Activated naive CD4-positive, alpha-beta T cell treated with anti-CD3 and anti-CD28 coated beads, Interleukin-2, amount 50 U/mL, for 72 hours (primary cell): ENCODE results near the gene FILIP1L. TPM values are rescaled to one million over a fixed set of nuclear protein-coding genes. Genes with fewer than 3 reads are reported as not detected.

ENCODE experiments used
- ATAC-seq, 2 donors: fragments of 150-1000 bp; cut with Tn5 transposase; 2 replicates each; pipeline ENCODE4 v1.10.0; 2021; ENCODE audit warnings: mild to moderate bottlenecking in 2 of 2, moderate library complexity in 2 of 2
- DNase-seq, 2 donors: peaks; one replicate each; pipeline ENCODE4 v3.0.0; 2021 to 2022; ENCODE audit warnings: low spot score in 2 of 2
- H3K27ac Mint-ChIP-seq, 2 donors: one replicate each; pipeline ENCODE4 v1.8.0; 2022; ENCODE audit warnings: mild to moderate bottlenecking in 2 of 2, mixed read lengths in 2 of 2
- H3K36me3 Mint-ChIP-seq, 2 donors: one replicate each; pipeline ENCODE4 v1.8.0; 2022; ENCODE audit warnings: mixed read lengths in 2 of 2
- H3K9me3 Mint-ChIP-seq, 2 donors: one replicate each; pipeline ENCODE4 v1.8.0; 2022; ENCODE audit warnings: mixed read lengths in 2 of 2
- total RNA-seq, 2 donors: library from RNA; stranded (reverse); gene quantifications; one replicate each; pipeline ENCODE4 v1.2.3, GENCODE V29; 2022

The FILIP1L gene
- total RNA-seq, 2 donors from 2014 or later: 0.08 to 0.09 TPM

DNA sequence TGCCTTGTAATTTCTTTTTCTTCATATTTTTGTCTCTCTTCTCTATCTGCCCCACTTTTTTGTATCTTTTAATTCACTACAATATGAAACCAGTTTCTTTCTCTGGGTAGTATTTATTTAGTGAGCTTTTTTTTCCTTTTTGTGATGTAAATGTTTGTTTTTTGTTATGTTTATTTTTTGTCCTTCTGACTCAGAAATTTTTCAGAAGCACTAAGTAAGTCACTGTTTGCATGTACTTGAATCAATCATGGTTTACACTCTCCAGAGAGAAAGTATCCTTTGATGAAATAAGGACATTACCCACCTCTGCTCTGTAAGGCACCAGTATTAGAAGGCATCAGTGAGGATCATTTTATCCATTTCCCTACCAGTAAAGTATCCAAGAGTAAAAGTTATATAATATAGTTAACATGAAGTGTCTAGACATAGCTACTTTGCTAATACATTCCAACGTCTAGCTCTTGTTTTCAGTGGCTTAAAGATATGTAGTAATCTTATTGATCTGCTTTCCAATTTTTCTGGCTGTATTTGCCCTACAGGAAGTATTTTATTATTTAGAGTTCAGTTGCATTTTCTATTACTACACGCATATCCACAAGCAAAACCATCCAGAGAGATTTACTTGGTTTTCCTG, 25.4 kb downstream of the FILIP1L start:
- H3K27ac Mint-ChIP-seq: peak overlapping the region; percentile 24 to 81
- peaks cover 0 to 6% of the 10 kb centered on the region in 2 donors for H3K36me3 Mint-ChIP-seq
- DNase-seq (no peak), ATAC-seq (no peak)
- no peaks in the 10 kb centered on the region for H3K9me3 Mint-ChIP-seq

DNA sequence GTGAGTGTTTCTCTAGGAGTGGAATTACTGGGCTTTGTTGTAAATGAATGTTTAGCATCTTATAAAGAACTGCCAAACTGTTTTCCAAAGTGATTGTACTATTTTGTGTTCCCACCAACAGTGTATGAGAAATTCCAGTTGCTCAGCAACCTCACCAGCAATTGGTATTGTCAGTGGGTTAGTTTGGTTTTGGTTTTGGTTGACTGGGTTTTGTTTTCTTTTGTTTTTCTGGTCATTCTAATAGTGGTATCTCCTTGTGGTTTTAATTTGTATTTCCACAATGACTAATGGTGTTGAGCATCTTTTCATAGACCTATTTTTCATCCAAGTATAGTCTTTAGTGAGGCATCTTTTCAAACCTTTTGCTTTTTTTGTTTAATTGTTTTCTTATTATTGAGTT, 27.1 kb downstream of the FILIP1L start:
- H3K9me3 Mint-ChIP-seq: no peaks in the 10 kb centered on the region

DNA sequence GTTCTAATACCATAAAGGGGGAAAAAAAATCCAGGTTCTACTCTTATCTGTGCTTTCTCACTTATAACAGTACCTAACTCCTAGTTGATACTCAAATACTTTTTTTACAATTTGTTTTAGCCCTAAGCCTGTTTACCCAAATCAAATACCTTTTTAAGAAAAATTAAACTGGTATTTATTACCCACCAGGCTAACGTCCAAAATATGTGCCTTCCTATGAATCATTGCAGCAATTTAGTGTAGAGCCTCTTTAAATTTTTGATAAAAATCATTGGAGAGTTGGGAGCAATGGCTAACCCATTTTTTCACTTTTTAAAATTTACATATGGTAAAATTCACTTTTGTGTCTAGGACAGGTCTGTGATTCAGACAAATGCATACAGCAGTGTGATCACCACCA, 27.9 kb downstream of the FILIP1L start:
- Mint-ChIP-seq H3K27ac (no peak overlapping the region), H3K9me3 (no peaks in the 10 kb centered on the region), H3K36me3 (peaks cover 0 to 6% of the 10 kb centered on the region in 2 donors)
- no peak for DNase-seq
- no peak for ATAC-seq

More for the DNA sequence above, 27.1 kb downstream of the FILIP1L start:
- H3K27ac Mint-ChIP-seq: no peak overlapping the region
- peaks cover 0 to 6% of the 10 kb centered on the region in 2 donors for H3K36me3 Mint-ChIP-seq
- ATAC-seq: peak; percentile 39 to 93
- no peak for DNase-seq

DNA sequence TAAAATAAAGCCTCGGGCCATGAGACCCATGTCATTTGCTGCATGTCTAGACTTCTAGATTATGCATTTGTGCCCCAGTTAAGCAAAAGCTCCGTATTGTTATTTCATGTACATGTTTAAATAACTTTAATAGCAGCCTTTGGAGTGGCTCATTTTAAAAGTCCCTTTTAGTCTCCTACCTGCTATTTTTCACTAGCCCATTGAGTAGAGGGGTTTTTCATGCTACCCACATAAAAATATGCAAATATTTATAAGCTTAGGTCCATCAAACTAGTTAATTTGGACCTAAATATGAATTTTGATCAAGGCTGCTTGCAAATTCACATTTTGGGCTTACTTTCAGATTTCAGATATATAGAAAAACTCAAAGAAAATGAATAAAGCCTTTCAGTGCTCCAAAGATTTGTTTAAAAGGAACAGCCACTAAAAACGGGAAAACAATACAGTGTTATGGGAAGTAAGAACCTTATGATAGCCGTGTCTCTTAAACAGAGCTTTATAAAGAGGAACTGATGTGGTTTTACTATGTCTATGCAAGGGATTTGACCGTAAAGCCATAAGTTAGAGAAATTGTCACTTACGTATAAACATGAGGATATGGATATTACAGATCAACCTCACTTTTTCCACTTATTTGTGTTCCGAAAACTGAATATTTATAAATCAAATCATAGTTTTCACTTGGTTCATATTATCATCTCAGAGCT, 30.0 kb downstream of the FILIP1L start:
- DNase-seq: no peak
- H3K9me3 Mint-ChIP-seq: no peaks in the 10 kb centered on the region
- peaks cover 0 to 6% of the 10 kb centered on the region in 2 donors for H3K36me3 Mint-ChIP-seq
- no peak overlapping the region for H3K27ac Mint-ChIP-seq
- ATAC-seq: no peak

DNA sequence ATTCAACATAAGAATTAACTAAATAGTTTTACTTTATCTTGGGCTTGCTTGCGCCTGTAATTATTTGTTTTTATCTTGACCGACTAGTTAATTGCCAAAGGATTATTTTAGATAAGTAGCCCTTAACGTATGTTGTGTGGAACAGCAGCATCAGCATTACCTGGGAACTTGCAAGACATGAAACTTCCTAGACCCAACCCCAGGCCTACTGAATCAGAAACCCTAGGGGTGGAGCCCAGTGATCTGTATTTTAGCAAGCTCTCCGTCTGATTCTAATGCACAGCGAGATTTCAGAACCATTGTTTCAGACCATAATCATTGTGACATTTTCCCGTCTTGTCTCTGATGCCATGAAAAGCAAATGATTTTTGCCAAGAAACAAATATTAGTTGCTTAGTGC, 31.1 kb downstream of the FILIP1L start:
- Mint-ChIP-seq H3K9me3 (no peaks in the 10 kb centered on the region), H3K36me3 (no peaks in the 10 kb centered on the region), H3K27ac (no peak overlapping the region)
- DNase-seq (no peak), ATAC-seq (no peak)

DNA sequence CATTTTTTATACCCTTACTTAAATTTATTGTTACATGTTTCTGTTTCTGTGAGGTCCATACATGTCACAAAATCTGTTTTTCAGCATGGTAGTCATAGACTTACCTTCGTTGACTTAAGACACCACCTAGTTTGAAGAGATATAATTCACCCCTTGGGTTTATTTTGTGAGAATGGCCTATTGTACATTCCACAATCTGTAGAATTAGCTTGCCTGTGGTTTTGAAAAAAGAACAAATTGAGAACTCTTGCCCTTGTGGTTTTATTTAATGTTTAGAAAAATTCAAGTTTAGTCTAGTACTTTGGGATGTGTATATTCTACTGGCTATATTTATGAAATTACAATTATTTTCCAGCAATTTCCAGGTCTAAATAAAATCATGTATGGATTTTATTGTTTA, 31.6 kb downstream of the FILIP1L start:
- Mint-ChIP-seq H3K36me3 (no peaks in the 10 kb centered on the region), H3K9me3 (no peaks in the 10 kb centered on the region), H3K27ac (no peak overlapping the region)
- no peak for DNase-seq
- no peak for ATAC-seq

DNA sequence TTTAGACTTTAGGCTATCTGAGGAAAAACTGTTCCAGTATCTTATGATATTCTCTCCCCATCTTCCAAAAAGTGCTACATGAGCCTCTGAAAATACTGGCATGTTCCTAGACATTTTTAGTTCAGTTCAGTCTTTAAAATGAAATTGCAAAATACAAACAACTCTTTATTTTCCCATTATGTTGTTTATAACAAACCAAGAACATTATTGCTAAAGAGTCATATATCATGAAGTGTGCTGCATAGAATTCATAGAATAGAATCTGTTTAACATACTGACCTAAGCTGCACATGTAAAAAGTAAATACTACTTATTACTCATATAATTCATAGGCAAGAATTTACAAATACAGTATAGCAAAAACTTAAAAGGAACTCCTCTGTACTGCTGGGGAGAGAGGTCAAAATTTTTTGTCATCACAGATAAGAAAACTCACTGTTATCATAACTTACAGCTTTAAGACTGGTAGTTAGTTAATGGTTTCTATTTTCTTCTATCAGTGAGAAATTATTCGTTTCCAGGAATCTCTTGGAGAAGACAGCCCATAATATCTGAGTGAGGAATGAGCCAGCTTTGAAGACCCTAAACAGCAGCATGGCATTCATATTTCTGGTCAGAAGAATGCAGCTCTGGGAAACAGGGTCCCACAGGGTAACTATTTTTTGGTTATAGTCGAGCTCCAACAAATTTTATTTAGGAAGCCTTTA, 32.2 kb downstream of the FILIP1L start:
- DNase-seq (no peak), ATAC-seq (no peak)
- Mint-ChIP-seq H3K36me3 (peaks cover 0 to 2% of the 10 kb centered on the region in 2 donors), H3K27ac (no peak overlapping the region), H3K9me3 (no peaks in the 10 kb centered on the region)

DNA sequence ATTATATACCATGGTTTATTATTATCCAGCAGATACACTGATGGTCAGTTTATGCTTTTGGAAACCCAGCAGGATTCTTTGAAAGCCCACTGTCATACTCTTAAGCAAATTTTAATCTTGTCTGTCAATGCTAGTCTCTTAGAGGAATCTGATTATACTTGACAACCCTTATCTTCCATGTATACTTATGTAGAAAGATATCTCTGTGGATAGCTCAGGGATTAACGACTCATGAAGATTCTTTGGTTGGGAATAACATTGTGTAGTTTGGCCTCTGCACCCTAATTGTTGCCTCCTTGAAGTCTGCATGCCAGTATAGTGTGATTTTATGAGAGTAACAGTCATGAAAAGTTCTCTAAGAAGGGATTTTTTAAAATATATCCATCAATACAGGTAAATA, 33.0 kb downstream of the FILIP1L start:
- H3K36me3 Mint-ChIP-seq: peaks cover 0 to 10% of the 10 kb centered on the region in 2 donors
- ATAC-seq: no peak
- H3K9me3 Mint-ChIP-seq: no peaks in the 10 kb centered on the region

DNA sequence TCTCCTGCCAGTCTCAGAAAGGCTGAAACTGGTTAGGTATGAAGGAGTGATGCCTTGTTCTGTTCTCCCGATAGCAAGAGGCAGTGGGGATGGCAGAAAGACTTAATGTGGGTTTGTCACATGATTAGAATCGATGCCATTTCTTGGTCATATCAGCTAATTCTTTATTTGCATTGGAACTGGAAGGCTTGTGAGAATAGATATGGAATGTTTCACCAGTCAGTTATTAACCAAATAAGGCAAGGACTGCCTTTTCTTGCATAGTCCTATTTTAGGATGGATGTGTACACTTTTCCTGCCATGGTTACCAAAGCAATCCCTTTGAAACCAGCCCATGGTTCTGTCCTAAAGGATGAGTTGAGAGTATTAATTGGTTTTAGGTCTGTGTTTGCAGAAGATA, 33.7 kb downstream of the FILIP1L start:
- ATAC-seq: no peak
- Mint-ChIP-seq H3K9me3 (no peaks in the 10 kb centered on the region), H3K36me3 (peaks cover 0 to 10% of the 10 kb centered on the region in 2 donors), H3K27ac (no peak overlapping the region)
- no peak for DNase-seq

More for the DNA sequence above, 33.0 kb downstream of the FILIP1L start:
- H3K27ac Mint-ChIP-seq: no peak overlapping the region
- no peak for DNase-seq

DNA sequence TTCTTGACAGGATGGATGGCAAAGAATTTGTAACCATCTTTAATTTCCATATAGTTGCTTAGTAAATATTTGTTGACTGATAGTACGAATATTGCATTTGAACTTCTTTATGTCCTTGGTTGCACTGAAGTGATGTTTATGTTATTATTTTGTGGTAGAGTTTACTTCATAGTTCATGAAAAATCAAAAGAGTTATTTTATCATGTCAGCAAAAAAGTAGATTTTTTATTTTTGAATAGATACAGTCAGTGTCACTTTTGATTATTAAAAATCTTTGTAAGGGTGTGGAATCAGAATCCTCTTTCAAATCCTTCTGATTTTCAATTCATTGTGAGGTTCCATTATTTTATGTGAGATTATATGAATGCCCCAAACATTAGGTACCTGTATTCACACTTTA, 35.0 kb downstream of the FILIP1L start:
- no peak for ATAC-seq

DNA sequence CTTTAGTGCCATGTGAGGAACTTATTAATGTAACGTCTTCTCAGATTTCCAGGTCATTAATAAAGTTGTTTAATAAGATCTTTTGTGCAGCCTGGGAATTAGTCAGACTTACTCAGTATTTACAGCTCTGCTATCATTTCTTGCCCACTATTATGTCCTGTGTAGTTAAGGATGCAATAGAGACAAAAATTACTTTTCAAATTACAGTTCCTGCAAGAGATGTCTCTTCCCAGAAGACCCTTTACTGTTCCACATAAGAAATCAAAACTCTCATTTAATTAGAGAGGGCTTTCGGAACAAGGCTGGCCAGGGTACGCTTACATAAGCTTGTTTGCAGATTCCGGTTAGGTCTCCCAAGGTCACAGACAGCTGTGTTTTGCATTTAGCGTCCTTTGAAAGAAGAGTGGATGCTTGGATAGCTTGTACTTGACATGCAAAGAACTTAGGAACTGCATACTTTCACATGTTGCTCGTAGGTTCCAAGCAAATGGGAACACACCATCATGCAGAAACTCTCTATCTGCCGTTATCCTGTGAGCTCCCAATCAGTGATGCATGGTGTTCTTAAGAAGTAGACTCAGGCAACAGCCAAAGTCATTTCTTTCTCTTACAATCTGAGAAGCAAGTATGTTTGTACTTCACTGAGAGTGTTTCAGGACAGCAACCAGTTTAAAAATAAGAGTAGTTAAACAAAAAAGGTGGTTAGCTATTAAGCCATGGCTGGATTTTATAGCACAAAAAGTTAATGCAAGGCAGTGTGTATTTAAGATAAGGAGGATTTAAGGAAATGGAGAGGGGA, 37.4 kb downstream of the FILIP1L start:
- no peak for DNase-seq
- Mint-ChIP-seq H3K36me3 (peaks cover 0 to 10% of the 10 kb centered on the region in 2 donors), H3K27ac (peak overlapping the region in 1 of 2 donors; percentile 38), H3K9me3 (peaks cover 0 to 3% of the 10 kb centered on the region in 2 donors)
- ATAC-seq: no peak

More for the DNA sequence above, 35.0 kb downstream of the FILIP1L start:
- no peak overlapping the region for H3K27ac Mint-ChIP-seq
- peaks cover 0 to 10% of the 10 kb centered on the region in 2 donors for H3K36me3 Mint-ChIP-seq
- no peaks in the 10 kb centered on the region for H3K9me3 Mint-ChIP-seq
- DNase-seq: no peak

DNA sequence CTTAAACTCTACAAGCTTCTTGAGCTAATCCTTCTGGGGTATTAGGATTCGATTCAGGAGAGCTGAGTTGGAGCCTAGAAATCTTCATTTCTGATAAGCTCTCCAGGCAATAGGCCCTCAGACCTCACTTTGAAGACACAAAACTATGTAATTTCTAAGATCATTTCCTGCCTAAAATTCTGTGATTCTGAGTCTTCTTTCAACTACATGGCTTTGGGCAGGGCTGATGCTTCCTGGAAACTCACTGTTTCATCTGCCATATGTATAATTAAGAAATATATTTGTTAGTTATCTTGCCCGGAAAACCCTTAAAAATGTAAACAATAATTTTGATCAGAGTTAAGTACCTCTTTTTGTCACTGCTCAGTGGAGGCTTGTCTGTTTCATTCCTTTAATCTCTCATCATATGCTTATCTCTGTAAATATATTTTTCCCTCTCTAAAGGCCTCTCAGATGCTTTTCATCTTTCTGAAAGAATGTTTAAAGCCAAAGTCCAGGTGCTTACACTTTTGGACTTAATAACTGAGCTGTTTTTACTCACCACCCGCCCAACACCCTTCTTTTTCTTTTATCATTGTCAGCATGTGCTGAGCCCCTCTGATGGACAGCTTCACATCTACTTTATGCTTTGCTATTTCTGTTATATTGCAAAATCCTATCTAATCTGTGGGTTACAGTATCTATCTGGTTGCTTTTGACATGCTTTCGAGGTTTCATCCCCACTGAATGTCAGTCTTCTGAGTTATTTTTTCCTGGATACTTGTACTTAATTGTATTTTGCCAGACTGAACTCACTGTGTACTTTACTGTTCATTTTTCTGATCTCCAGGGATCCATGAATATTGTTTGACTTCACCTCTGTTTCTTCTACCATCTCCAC, 38.2 kb downstream of the FILIP1L start:
- Mint-ChIP-seq H3K27ac (peak overlapping the region in 1 of 2 donors; percentile 38), H3K9me3 (peaks cover 0 to 3% of the 10 kb centered on the region in 2 donors), H3K36me3 (peaks cover 0 to 10% of the 10 kb centered on the region in 2 donors)
- no peak for DNase-seq
- no peak for ATAC-seq

DNA sequence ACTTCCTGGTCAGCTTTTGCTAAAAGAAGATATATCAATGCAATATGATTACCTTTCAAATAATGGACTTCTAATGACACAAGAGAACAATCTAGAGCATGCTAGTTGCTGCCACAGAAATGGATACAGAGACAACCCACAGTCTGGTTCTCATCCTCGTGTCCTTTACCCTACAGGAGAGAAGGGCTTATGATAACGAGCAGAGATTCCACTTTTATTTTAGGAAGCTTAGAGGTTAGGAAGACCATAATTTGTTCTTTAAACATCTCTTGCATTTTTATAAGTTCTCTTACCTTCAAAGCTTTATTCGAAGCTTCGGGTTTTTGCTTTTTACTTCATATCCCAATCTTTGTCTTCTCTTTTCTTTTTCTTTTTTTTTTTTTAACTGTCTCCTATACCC, 39.1 kb downstream of the FILIP1L start:
- no peak for ATAC-seq
- Mint-ChIP-seq H3K9me3 (peaks cover 0 to 3% of the 10 kb centered on the region in 2 donors), H3K36me3 (peaks cover 0 to 10% of the 10 kb centered on the region in 2 donors), H3K27ac (no peak overlapping the region)
- DNase-seq: no peak

DNA sequence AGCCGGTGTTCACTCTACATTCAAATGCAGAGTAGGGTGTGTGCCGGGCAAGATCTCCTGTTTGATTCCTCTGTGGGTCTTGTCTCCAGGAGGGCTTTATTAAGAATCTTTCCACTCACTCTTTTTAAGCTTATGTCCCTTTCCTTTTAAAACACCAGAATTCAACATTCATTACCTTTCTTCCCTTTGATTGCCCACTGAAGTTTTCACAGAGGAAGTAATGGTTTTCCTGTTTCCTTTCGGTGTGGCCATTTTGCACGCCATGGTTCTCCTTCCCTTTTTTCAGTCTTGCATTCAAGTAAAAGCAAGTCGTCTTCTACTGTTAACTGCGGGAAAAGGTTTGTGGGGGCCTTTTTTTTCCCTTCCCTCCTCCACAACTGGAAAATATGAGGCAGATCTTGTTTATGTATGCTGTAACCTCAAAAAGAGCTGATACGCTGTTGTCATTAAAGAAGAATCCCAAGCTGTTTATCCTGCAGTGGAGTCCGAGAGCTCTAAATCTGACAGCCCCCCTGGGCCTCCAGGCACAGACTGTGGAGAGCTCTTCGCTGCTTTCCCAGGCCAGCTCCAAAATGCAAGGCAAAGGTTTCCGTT, 40.5 kb downstream of the FILIP1L start:
- ATAC-seq (peak; percentile 47 to 54), DNase-seq (peak in 1 of 2 donors; percentile 5)
- peaks cover 0 to 3% of the 10 kb centered on the region in 2 donors for H3K9me3 Mint-ChIP-seq
- peak overlapping the region; percentile 31 to 80 for H3K27ac Mint-ChIP-seq
- H3K36me3 Mint-ChIP-seq: peaks cover 0 to 10% of the 10 kb centered on the region in 2 donors

DNA sequence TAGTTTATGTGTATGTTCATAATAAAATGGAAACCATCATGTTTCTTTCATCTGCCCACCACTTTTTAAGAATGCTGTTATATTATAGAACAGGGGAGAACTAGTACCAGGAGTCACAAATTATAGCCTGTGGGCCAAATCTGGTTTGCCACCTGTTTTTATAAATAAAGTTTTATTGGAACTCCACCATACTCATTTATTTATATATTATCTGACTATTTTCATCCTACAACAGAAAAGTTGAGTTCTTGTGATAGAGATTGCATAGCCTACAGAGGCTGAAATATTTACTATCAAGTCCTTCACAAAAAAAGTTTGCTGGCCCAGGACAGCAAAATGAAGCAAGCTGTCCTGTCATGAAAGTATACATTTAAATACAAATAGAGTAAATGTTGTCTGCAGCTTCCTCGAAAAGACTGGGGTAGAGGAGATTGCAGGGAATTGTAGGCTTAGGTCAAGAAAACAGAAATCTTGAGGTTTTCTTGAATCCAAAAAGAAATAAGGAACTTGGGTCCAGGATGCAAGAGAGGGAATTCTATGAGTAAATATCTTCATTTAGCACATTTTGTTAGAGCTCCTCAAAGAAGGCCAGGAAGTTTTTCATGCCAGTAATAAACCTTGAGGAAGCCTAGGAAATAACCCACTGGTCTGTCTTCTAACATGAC, 41.1 kb downstream of the FILIP1L start:
- peaks cover 0 to 3% of the 10 kb centered on the region in 2 donors for H3K9me3 Mint-ChIP-seq
- no peak for ATAC-seq
- peak overlapping the region in 1 of 2 donors; percentile 80 for H3K27ac Mint-ChIP-seq
- peaks cover 0 to 10% of the 10 kb centered on the region in 2 donors for H3K36me3 Mint-ChIP-seq
- no peak for DNase-seq
